Measurements from ENCODE around the gene TUBA4B.

GRCh38 chr2:219292616-219293015 is 39.6 kb downstream of the TUBA4B start:
- no peak for TF ChIP-seq CTCF (IDR thresholded peaks at IDR 0.05 in 4 of 5, conservative IDR thresholded peaks at IDR 0.05 in 1 of 5)
- no peak for TF ChIP-seq POLR2A (IDR thresholded peaks at IDR 0.05)
